Progenitor cell of endocrine pancreas (in vitro differentiated cells): ENCODE results near the gene ADPRHL1. TPM values are rescaled to one million over a fixed set of nuclear protein-coding genes. Genes with fewer than 3 reads are reported as not detected.

Experiments
- DNase-seq: peaks from one replicate; pipeline ENCODE4 v3.0.0; 2021; ENCODE audit warnings: low spot score; ENCODE audit not compliant: unreplicated experiment
- H3K27ac Mint-ChIP-seq: 2 replicates; pipeline ENCODE4 v1.8.0; 2021; ENCODE audit warnings: mild to moderate bottlenecking, moderate library complexity, mixed read lengths
- H3K27me3 Mint-ChIP-seq: 2 replicates; pipeline ENCODE4 v1.8.0; 2021; ENCODE audit warnings: mixed read lengths
- H3K36me3 Mint-ChIP-seq: 2 replicates; pipeline ENCODE4 v1.8.0; 2022; ENCODE audit warnings: mixed read lengths; ENCODE audit not compliant: insufficient read depth
- H3K4me1 Mint-ChIP-seq: 2 replicates; pipeline ENCODE4 v1.8.0; 2021; ENCODE audit warnings: low read depth, mixed read lengths
- H3K4me3 Mint-ChIP-seq: 2 replicates; pipeline ENCODE4 v1.8.0; 2021; ENCODE audit warnings: low read depth, mild to moderate bottlenecking, moderate library complexity, mixed read lengths
- H3K9me3 Mint-ChIP-seq: 2 replicates; pipeline ENCODE4 v1.8.0; 2021; ENCODE audit warnings: low read depth, mixed read lengths
- CTCF ChIP-seq: fragments of 200-600 bp; sonication (generic); IDR thresholded peaks from one replicate; pipeline ENCODE4 v1.5.0; 2021; ENCODE audit warnings: antibody characterized with exemption, mild to moderate bottlenecking; ENCODE audit not compliant: unreplicated experiment
- total RNA-seq: library from RNA; stranded (reverse); gene quantifications from 2 replicates; pipeline ENCODE4 v1.2.1, GENCODE V29; 2021

The ADPRHL1 gene
- total RNA-seq, 1 donor from 2014 or later, result 6.8 TPM

GRCh38 chr13:113461022-113461751 is 7.9 kb upstream of the ADPRHL1 start:
- H3K36me3 Mint-ChIP-seq, result peaks cover 35% of the 10 kb centered on the region
- no peak for DNase-seq
- H3K4me1 Mint-ChIP-seq, result peaks cover 5% of the 10 kb centered on the region
- no peak overlapping the region for H3K27ac Mint-ChIP-seq
- TF ChIP-seq CTCF, result no peak
- H3K4me3 Mint-ChIP-seq, result no peak overlapping the region
- H3K27me3 Mint-ChIP-seq, result no peaks in the 10 kb centered on the region
- no peaks in the 10 kb centered on the region for H3K9me3 Mint-ChIP-seq

GRCh38 chr13:113460599-113460998 is 7.3 kb upstream of the ADPRHL1 start:
- H3K9me3 Mint-ChIP-seq, result no peaks in the 10 kb centered on the region
- no peaks in the 10 kb centered on the region for H3K27me3 Mint-ChIP-seq
- peaks cover 36% of the 10 kb centered on the region for H3K36me3 Mint-ChIP-seq
- DNase-seq, result no peak
- peaks cover 8% of the 10 kb centered on the region for H3K4me1 Mint-ChIP-seq
- no peak overlapping the region for H3K27ac Mint-ChIP-seq
- TF ChIP-seq CTCF, result no peak
- H3K4me3 Mint-ChIP-seq, result no peak overlapping the region

GRCh38 chr13:113460064-113460555 is 6.8 kb upstream of the ADPRHL1 start:
- no peaks in the 10 kb centered on the region for H3K27me3 Mint-ChIP-seq
- peaks cover 13% of the 10 kb centered on the region for H3K4me1 Mint-ChIP-seq
- H3K4me3 Mint-ChIP-seq, result no peak overlapping the region
- no peaks in the 10 kb centered on the region for H3K9me3 Mint-ChIP-seq
- H3K27ac Mint-ChIP-seq, result no peak overlapping the region
- TF ChIP-seq CTCF, result no peak
- DNase-seq, result no peak
- H3K36me3 Mint-ChIP-seq, result peaks cover 37% of the 10 kb centered on the region

- TF ChIP-seq CTCF, result peak; percentile 48
- H3K4me1 Mint-ChIP-seq, result peaks cover 18% of the 10 kb centered on the region
- H3K9me3 Mint-ChIP-seq, result no peaks in the 10 kb centered on the region
- H3K36me3 Mint-ChIP-seq, result peaks cover 45% of the 10 kb centered on the region
- peaks cover 3% of the 10 kb centered on the region for H3K27me3 Mint-ChIP-seq
- H3K4me3 Mint-ChIP-seq, result no peak overlapping the region
- no peak for DNase-seq
- H3K27ac Mint-ChIP-seq, result no peak overlapping the region
Measured at GRCh38 chr13:113458253-113459065, 5.2 kb upstream of the ADPRHL1 start.

- Mint-ChIP-seq H3K27ac (no peak overlapping the region), H3K4me1 (peaks cover 18% of the 10 kb centered on the region), H3K9me3 (no peaks in the 10 kb centered on the region), H3K4me3 (no peak overlapping the region), H3K27me3 (peaks cover 3% of the 10 kb centered on the region), H3K36me3 (peaks cover 46% of the 10 kb centered on the region)
- DNase-seq, result no peak
- TF ChIP-seq CTCF, result no peak
Measured at GRCh38 chr13:113457510-113457909, 4.2 kb upstream of the ADPRHL1 start.
